SK-N-SH treated with all-trans-retinoic acid at 6 μM for 48 hours (cell line): ENCODE results near the gene HNF1A.

ENCODE experiments used
- ATAC-seq: fragments of 200-7000 bp; cut with Tn5 transposase; 3 replicates; pipeline ENCODE4 v1.9.1; 2020; ENCODE audit warnings: mild to moderate bottlenecking, moderate library complexity
- ARNTL ChIP-seq: fragments of 450-650 bp; formaldehyde crosslinking; IDR thresholded peaks from 2 replicates; pipeline ENCODE4 v1.5.0; 2020; ENCODE audit warnings: low read depth, mild to moderate bottlenecking, moderate library complexity, borderline replicate concordance
- BACH2 ChIP-seq: fragments of 250-450 bp; sonication (Bioruptor Pico); IDR thresholded peaks from 2 replicates; pipeline ENCODE4 v1.9.0; 2021; ENCODE audit warnings: mild to moderate bottlenecking, borderline replicate concordance
- CSDC2 ChIP-seq: fragments of 250-450 bp; sonication (Bioruptor Pico); IDR thresholded peaks from 2 replicates; pipeline ENCODE4 v1.5.0; 2020; ENCODE audit warnings: mild to moderate bottlenecking, moderate library complexity
- ESRRG ChIP-seq: fragments of 250-450 bp; sonication (Bioruptor Pico); IDR thresholded peaks from 2 replicates; pipeline ENCODE4 v1.6.1; 2021; ENCODE audit warnings: mild to moderate bottlenecking
- ISL1 ChIP-seq: fragments of 250-450 bp; sonication (Bioruptor Pico); IDR thresholded peaks from 2 replicates; pipeline ENCODE4 v2.1.2; 2022; ENCODE audit warnings: mild to moderate bottlenecking, moderate library complexity
- OSR1 ChIP-seq: fragments of 250-450 bp; sonication (Bioruptor Pico); IDR thresholded peaks from 2 replicates; pipeline ENCODE4 v1.8.0; 2022; ENCODE audit warnings: moderate library complexity, mild to moderate bottlenecking, inconsistent platforms
- PPARA ChIP-seq: fragments of 250-450 bp; sonication (Bioruptor Pico); IDR thresholded peaks from 2 replicates; pipeline ENCODE4 v1.5.0; 2020; ENCODE audit warnings: mild to moderate bottlenecking, borderline replicate concordance
- RARB ChIP-seq: fragments of 250-450 bp; sonication (Bioruptor Pico); IDR thresholded peaks from 2 replicates; pipeline ENCODE4 v1.8.0; 2021; ENCODE audit warnings: mild to moderate bottlenecking, moderate library complexity
- SNAI2 ChIP-seq: fragments of 250-450 bp; sonication (Bioruptor Pico); IDR thresholded peaks from 2 replicates; pipeline ENCODE4 v1.5.0; 2020; ENCODE audit warnings: mild to moderate bottlenecking, moderate library complexity
- TCF4 ChIP-seq: fragments of 250-450 bp; sonication (Bioruptor Pico); IDR thresholded peaks from 2 replicates; pipeline ENCODE4 v1.8.0; 2021; ENCODE audit warnings: mild to moderate bottlenecking, moderate library complexity, borderline replicate concordance
- TOX ChIP-seq: fragments of 250-450 bp; sonication (Bioruptor Pico); IDR thresholded peaks from 2 replicates; pipeline ENCODE4 v1.8.0; 2021; ENCODE audit warnings: mild to moderate bottlenecking, moderate library complexity, borderline replicate concordance
- ZFP3 ChIP-seq: fragments of 250-450 bp; sonication (Bioruptor Pico); IDR thresholded peaks from 2 replicates; pipeline ENCODE4 v1.5.0; 2020; ENCODE audit warnings: mild to moderate bottlenecking, moderate library complexity
- ZFP30 ChIP-seq: fragments of 450-650 bp; formaldehyde crosslinking; IDR thresholded peaks from 2 replicates; pipeline ENCODE4 v1.5.0; 2022; ENCODE audit warnings: mild to moderate bottlenecking, moderate library complexity
- ZNF565 ChIP-seq: fragments of 450-650 bp; formaldehyde crosslinking; conservative IDR thresholded peaks from 2 replicates; pipeline ENCODE4 v1.5.0; 2020; ENCODE audit warnings: low read depth, mild to moderate bottlenecking, moderate library complexity
- ZNF70 ChIP-seq: fragments of 450-650 bp; formaldehyde crosslinking; IDR thresholded peaks from 2 replicates; pipeline ENCODE4 v1.5.0; 2020; ENCODE audit warnings: mild to moderate bottlenecking, moderate library complexity
- TF ChIP-seq, protein P1 (sequence below): fragments of 250-450 bp; sonication (Bioruptor Pico); IDR thresholded peaks from 2 replicates; pipeline ENCODE4 v1.8.0; 2020; ENCODE audit warnings: mild to moderate bottlenecking, moderate library complexity, borderline replicate concordance
- TF ChIP-seq, protein P2 (sequence below): fragments of 250-450 bp; sonication (Bioruptor Pico); IDR thresholded peaks from 2 replicates; pipeline ENCODE4 v1.8.0; 2021; ENCODE audit warnings: low read depth, mild to moderate bottlenecking, moderate library complexity, borderline replicate concordance
- TF ChIP-seq, protein P3 (sequence below): fragments of 250-450 bp; sonication (Bioruptor Pico); IDR thresholded peaks from 2 replicates; pipeline ENCODE4 v1.5.1; 2020; ENCODE audit warnings: low read depth, mild to moderate bottlenecking, moderate library complexity
- TF ChIP-seq, protein P4 (sequence below): fragments of 250-450 bp; sonication (Bioruptor Pico); IDR thresholded peaks from 2 replicates; pipeline ENCODE4 v1.5.1; 2021; ENCODE audit warnings: mild to moderate bottlenecking, moderate library complexity

HNF1A gene

DNA sequence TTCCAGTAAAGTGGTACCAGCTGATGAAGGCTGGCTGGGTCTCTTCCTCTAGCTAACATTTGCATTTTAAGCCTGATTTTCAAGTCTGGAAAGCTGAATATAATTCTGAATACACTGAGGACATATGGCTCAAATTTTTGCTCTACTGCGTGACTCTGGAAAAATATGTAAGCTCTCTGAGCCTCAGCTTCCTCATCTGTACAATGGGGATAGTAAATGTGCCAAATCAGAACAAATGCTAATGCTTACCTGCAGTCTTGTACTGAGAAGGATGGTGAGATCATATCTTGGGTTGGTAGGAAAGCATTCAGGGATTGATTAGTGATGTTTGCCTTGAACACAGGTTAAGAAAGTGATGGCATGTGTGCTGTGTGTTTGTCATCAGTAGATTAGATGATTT lies 14.6 kb downstream of the HNF1A start (continued):
- TF ChIP-seq, protein P1, sequence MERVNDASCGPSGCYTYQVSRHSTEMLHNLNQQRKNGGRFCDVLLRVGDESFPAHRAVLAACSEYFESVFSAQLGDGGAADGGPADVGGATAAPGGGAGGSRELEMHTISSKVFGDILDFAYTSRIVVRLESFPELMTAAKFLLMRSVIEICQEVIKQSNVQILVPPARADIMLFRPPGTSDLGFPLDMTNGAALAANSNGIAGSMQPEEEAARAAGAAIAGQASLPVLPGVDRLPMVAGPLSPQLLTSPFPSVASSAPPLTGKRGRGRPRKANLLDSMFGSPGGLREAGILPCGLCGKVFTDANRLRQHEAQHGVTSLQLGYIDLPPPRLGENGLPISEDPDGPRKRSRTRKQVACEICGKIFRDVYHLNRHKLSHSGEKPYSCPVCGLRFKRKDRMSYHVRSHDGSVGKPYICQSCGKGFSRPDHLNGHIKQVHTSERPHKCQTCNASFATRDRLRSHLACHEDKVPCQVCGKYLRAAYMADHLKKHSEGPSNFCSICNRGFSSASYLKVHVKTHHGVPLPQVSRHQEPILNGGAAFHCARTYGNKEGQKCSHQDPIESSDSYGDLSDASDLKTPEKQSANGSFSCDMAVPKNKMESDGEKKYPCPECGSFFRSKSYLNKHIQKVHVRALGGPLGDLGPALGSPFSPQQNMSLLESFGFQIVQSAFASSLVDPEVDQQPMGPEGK (CRISPR knock-in tag), result no peak
- TF ChIP-seq CSDC2 (CRISPR knock-in tag), result no peak

DNA sequence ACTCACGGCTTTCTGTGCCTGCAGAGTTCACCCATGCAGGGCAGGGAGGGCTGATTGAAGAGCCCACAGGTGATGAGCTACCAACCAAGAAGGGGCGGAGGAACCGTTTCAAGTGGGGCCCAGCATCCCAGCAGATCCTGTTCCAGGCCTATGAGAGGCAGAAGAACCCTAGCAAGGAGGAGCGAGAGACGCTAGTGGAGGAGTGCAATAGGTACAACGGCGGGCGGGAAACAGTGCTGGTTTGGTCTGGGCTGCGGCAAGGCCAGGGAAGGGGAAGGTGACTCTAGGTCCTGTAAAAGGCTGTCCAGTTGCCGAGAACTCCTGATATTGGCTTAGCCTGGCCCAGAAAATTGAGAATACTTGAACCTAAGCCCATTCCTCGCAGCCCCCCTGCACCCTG lies 15.2 kb downstream of the HNF1A start:
- no peak for TF ChIP-seq ZFP30 (CRISPR knock-in tag)
- TF ChIP-seq TCF4 (CRISPR knock-in tag), result no peak
- TF ChIP-seq TOX, result no peak
- TF ChIP-seq, protein P2, sequence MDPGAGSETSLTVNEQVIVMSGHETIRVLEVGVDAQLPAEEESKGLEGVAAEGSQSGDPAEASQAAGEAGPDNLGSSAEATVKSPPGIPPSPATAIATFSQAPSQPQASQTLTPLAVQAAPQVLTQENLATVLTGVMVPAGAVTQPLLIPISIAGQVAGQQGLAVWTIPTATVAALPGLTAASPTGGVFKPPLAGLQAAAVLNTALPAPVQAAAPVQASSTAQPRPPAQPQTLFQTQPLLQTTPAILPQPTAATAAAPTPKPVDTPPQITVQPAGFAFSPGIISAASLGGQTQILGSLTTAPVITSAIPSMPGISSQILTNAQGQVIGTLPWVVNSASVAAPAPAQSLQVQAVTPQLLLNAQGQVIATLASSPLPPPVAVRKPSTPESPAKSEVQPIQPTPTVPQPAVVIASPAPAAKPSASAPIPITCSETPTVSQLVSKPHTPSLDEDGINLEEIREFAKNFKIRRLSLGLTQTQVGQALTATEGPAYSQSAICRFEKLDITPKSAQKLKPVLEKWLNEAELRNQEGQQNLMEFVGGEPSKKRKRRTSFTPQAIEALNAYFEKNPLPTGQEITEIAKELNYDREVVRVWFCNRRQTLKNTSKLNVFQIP (CRISPR knock-in tag), result no peak
- no peak for ATAC-seq

DNA sequence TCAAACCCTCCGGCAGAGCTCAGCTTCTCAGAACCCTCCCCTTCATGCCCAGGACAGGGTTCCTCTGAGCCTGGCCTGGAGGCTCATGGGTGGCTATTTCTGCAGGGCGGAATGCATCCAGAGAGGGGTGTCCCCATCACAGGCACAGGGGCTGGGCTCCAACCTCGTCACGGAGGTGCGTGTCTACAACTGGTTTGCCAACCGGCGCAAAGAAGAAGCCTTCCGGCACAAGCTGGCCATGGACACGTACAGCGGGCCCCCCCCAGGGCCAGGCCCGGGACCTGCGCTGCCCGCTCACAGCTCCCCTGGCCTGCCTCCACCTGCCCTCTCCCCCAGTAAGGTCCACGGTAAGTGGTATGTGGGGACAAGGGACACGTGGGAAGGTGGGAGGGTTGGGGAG lies 15.7 kb downstream of the HNF1A start:
- ATAC-seq, result no peak
- TF ChIP-seq TCF4 (CRISPR knock-in tag), result no peak
- TF ChIP-seq RARB (CRISPR knock-in tag), result no peak
- TF ChIP-seq ESRRG (CRISPR knock-in tag), result no peak
- TF ChIP-seq SNAI2 (CRISPR knock-in tag), result no peak
- no peak for TF ChIP-seq ZNF565
- TF ChIP-seq ZFP30 (CRISPR knock-in tag), result no peak
- TF ChIP-seq, protein P1 (CRISPR knock-in tag), result no peak

DNA sequence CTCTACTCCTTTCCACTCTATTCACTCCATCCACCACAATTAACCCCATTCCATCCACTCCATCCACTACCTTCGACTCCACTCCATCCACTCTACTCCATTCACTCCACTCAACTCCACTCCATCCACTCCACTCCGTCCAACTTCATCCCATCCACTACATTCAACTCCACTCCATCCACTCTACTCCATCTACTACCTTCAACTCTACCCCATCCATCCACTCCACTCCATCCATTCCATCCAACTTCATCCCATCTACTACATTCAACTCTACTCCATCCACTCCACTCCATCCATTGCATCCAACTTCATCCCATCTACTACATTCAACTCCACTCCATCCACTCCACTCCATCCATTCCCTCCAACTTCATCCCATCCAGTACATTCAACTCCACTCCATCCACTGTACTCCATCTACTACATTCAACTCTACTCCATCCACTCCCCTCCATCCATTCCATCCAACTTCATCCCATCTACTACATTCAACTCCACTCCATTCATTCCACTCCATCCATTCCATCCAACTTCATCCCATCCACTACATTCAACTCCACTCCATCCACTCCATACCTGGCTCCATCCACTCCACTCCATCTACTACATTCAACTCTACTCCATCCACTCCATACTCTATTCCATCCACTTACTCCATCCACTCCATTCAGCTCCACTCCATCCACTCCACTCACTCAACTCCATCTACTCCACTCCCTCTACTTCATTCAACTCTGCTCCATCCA lies 16.4 kb downstream of the HNF1A start:
- TF ChIP-seq RARB (CRISPR knock-in tag) (no peak), OSR1 (CRISPR knock-in tag) (no peak), ZNF70 (CRISPR knock-in tag) (no peak), BACH2 (CRISPR knock-in tag) (no peak), ZFP30 (CRISPR knock-in tag) (no peak), PPARA (CRISPR knock-in tag) (no peak), ESRRG (CRISPR knock-in tag) (no peak), ISL1 (CRISPR knock-in tag) (no peak)
- TF ChIP-seq, protein P3, sequence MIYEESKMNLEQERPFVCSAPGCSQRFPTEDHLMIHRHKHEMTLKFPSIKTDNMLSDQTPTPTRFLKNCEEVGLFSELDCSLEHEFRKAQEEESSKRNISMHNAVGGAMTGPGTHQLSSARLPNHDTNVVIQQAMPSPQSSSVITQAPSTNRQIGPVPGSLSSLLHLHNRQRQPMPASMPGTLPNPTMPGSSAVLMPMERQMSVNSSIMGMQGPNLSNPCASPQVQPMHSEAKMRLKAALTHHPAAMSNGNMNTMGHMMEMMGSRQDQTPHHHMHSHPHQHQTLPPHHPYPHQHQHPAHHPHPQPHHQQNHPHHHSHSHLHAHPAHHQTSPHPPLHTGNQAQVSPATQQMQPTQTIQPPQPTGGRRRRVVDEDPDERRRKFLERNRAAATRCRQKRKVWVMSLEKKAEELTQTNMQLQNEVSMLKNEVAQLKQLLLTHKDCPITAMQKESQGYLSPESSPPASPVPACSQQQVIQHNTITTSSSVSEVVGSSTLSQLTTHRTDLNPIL (CRISPR knock-in tag), result no peak
- TF ChIP-seq, protein P4, sequence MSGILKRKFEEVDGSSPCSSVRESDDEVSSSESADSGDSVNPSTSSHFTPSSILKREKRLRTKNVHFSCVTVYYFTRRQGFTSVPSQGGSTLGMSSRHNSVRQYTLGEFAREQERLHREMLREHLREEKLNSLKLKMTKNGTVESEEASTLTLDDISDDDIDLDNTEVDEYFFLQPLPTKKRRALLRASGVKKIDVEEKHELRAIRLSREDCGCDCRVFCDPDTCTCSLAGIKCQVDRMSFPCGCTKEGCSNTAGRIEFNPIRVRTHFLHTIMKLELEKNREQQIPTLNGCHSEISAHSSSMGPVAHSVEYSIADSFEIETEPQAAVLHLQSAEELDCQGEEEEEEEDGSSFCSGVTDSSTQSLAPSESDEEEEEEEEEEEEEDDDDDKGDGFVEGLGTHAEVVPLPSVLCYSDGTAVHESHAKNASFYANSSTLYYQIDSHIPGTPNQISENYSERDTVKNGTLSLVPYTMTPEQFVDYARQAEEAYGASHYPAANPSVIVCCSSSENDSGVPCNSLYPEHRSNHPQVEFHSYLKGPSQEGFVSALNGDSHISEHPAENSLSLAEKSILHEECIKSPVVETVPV, result no peak

DNA sequence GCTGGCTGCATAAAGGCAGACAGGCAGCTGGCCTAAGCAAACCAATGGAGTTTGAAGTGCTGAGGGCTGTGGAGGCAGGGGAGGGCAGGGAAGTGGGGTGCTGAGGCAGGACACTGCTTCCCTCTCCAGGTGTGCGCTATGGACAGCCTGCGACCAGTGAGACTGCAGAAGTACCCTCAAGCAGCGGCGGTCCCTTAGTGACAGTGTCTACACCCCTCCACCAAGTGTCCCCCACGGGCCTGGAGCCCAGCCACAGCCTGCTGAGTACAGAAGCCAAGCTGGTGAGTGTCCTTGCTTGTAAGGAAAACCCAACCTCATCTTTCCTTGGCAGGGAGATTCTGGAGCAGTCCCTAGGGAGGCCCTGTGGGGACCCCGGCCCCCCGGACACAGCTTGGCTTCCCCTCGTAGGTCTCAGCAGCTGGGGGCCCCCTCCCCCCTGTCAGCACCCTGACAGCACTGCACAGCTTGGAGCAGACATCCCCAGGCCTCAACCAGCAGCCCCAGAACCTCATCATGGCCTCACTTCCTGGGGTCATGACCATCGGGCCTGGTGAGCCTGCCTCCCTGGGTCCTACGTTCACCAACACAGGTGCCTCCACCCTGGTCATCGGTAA lies 17.9 kb downstream of the HNF1A start:
- ATAC-seq, result no peak
- TF ChIP-seq, protein P4, result no peak
- TF ChIP-seq ARNTL (no peak), ESRRG (CRISPR knock-in tag) (no peak), ZFP3 (no peak), OSR1 (CRISPR knock-in tag) (no peak), BACH2 (CRISPR knock-in tag) (no peak)
- TF ChIP-seq, protein P3 (CRISPR knock-in tag), result no peak

More for the DNA sequence above, 16.4 kb downstream of the HNF1A start:
- no peak for ATAC-seq
